ENCODE measurements around the gene GASK1B.

The GASK1B gene

GRCh38 chr4:158146736-158147135, 26.1 kb downstream of the GASK1B start:
- Histone ChIP-seq H3K27ac (ENCODE audit: low read length, poor library complexity, severe bottlenecking) (no peak overlapping the region), H3K4me1 (ENCODE audit: control insufficient read depth, insufficient read depth, low read depth, low read length) (no peaks in the 10 kb centered on the region), H2BK120ac (ENCODE audit: low read depth, low read length) (no peak overlapping the region), H3K18ac (ENCODE audit: low read depth in 1 of 2, low read length in 2 of 2) (no peak overlapping the region), H3K79me1 (replicated peaks; ENCODE audit: low read length, poor library complexity, severe bottlenecking) (peaks cover 5% of the 10 kb centered on the region), H3K14ac (ENCODE audit: low read length in 2 of 2) (no peak overlapping the region), H3K27me3 (ENCODE audit: control insufficient read depth in 1 of 2, insufficient read depth in 1 of 2, low read length in 2 of 2) (no peaks in the 10 kb centered on the region), H2BK12ac (ENCODE audit: low read length in 2 of 2) (no peak overlapping the region), H3K36me3 (ENCODE audit: control insufficient read depth in 1 of 2, insufficient read depth in 2 of 2, low read depth in 1 of 2, low read length in 2 of 2) (peaks cover 6 to 74% of the 10 kb centered on the region in 2 experiments), H3K4ac (ENCODE audit: low read depth in 1 of 2, low read length in 2 of 2) (no peak overlapping the region), H3K9ac (ENCODE audit: low read length) (no peak overlapping the region), H3K4me2 (ENCODE audit: low read length, poor library complexity, severe bottlenecking) (no peak overlapping the region), H2BK15ac (ENCODE audit: low read depth, poor library complexity, severe bottlenecking) (no peak overlapping the region), H3K4me3 (ENCODE audit: insufficient read depth in 1 of 2, low read depth in 1 of 2, low read length in 2 of 2) (no peak overlapping the region), H3K23ac (ENCODE audit: low read length in 2 of 2) (no peak overlapping the region), H3K9me3 (ENCODE audit: control insufficient read depth, low read length) (no peaks in the 10 kb centered on the region), H4K91ac (ENCODE audit: low read length) (no peak overlapping the region), H2AFZ (ENCODE audit: low read depth, low read length) (no peak overlapping the region), H2BK5ac (ENCODE audit: low read depth, low read length, poor library complexity, severe bottlenecking) (no peak overlapping the region), H4K8ac (ENCODE audit: low read length) (no peak overlapping the region), H2AK5ac (ENCODE audit: low read length, severe bottlenecking) (no peak overlapping the region)
- no peak for DNase-seq
- WGBS, result no CpG with 5 or more reads among the region's 1 CpG

DNA sequence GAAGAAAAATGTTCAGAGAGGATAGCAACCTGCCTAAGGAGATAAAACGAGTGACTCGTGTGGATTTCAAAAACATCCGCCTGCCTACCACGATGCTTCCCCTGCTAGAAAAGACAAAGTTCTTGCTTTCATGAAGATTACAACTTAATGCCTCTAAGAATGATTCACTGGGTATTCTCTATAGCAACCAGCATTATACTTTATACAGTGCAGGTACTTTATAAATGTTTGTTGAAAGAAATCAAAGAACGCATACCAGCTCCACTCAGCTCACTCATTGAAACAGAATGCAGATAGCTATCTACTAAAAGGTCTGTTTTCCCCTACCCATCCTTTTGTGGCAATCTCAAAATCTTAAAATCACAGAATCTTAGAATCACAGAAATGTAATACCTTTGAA, 33.7 kb downstream of the GASK1B start:
- Histone ChIP-seq H4K91ac (ENCODE audit: low read length) (no peak overlapping the region), H2AK5ac (ENCODE audit: low read length, severe bottlenecking) (no peak overlapping the region), H3K27me3 (ENCODE audit: control insufficient read depth in 1 of 2, insufficient read depth in 1 of 2, low read length in 2 of 2) (no peaks in the 10 kb centered on the region), H3K4me2 (ENCODE audit: low read length, poor library complexity, severe bottlenecking) (no peak overlapping the region), H3K14ac (ENCODE audit: low read length in 2 of 2) (no peak overlapping the region), H3K79me1 (replicated peaks; ENCODE audit: low read length, poor library complexity, severe bottlenecking) (peaks cover 1% of the 10 kb centered on the region), H3K9ac (ENCODE audit: low read length) (no peak overlapping the region), H3K4me1 (ENCODE audit: control insufficient read depth, insufficient read depth, low read depth, low read length) (no peaks in the 10 kb centered on the region), H3K18ac (ENCODE audit: low read depth in 1 of 2, low read length in 2 of 2) (no peak overlapping the region), H3K36me3 (ENCODE audit: control insufficient read depth in 1 of 2, insufficient read depth in 2 of 2, low read depth in 1 of 2, low read length in 2 of 2) (peaks cover 0 to 35% of the 10 kb centered on the region in 2 experiments), H2BK12ac (ENCODE audit: low read length in 2 of 2) (no peak overlapping the region), H3K9me3 (ENCODE audit: control insufficient read depth, low read length) (no peaks in the 10 kb centered on the region), H2BK5ac (ENCODE audit: low read depth, low read length, poor library complexity, severe bottlenecking) (no peak overlapping the region), H3K4me3 (ENCODE audit: insufficient read depth in 1 of 2, low read depth in 1 of 2, low read length in 2 of 2) (no peak overlapping the region), H2BK15ac (ENCODE audit: low read depth, poor library complexity, severe bottlenecking) (no peak overlapping the region), H3K27ac (ENCODE audit: low read length, poor library complexity, severe bottlenecking) (no peak overlapping the region), H3K4ac (ENCODE audit: low read depth in 1 of 2, low read length in 2 of 2) (no peak overlapping the region), H4K8ac (ENCODE audit: low read length) (no peak overlapping the region), H3K23ac (ENCODE audit: low read length in 2 of 2) (no peak overlapping the region), H2BK120ac (ENCODE audit: low read depth, low read length) (no peak overlapping the region), H2AFZ (ENCODE audit: low read depth, low read length) (no peak overlapping the region)
- DNase-seq, result no peak
- WGBS, result 95% methylated on average over 4 of the region's 5 CpGs

DNA sequence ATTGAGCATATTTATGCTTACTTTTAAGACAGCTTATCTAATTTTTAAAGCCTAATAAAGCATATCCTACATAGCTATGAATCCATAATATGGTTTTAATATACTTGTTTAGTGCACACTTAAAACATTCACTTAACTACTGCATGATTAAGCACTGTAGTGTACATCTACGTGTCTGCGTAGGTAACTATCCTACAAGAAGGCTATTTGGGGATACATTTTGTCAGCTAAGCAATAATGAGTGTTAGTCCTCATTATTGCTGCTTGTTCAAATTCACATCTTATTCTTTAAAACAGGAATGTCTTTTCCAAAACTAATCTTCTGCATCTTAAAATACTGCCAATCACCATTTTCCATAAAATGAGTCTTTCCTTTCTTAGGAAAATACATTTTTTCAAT, 38.6 kb downstream of the GASK1B start:
- H3K27me3 ChIP-seq (ENCODE audit: control insufficient read depth in 1 of 2, insufficient read depth in 1 of 2, low read length in 2 of 2), result no peaks in the 10 kb centered on the region
- H3K18ac ChIP-seq (ENCODE audit: low read depth in 1 of 2, low read length in 2 of 2), result no peak overlapping the region
- H3K4me2 ChIP-seq (ENCODE audit: low read length, poor library complexity, severe bottlenecking), result no peak overlapping the region
- H4K8ac ChIP-seq (ENCODE audit: low read length), result no peak overlapping the region
- H2BK12ac ChIP-seq (ENCODE audit: low read length in 2 of 2), result no peak overlapping the region
- no peak overlapping the region for H3K4ac ChIP-seq (ENCODE audit: low read depth in 1 of 2, low read length in 2 of 2)
- H3K23ac ChIP-seq (ENCODE audit: low read length in 2 of 2), result no peak overlapping the region
- H3K9ac ChIP-seq (ENCODE audit: low read length), result no peak overlapping the region
- no peak overlapping the region for H2BK5ac ChIP-seq (ENCODE audit: low read depth, low read length, poor library complexity, severe bottlenecking)
- H3K4me3 ChIP-seq (ENCODE audit: insufficient read depth in 1 of 2, low read depth in 1 of 2, low read length in 2 of 2), result no peak overlapping the region
- peaks cover 0 to 30% of the 10 kb centered on the region in 2 experiments for H3K36me3 ChIP-seq (ENCODE audit: control insufficient read depth in 1 of 2, insufficient read depth in 2 of 2, low read depth in 1 of 2, low read length in 2 of 2)
- H2BK120ac ChIP-seq (ENCODE audit: low read depth, low read length), result no peak overlapping the region
- WGBS, result no CpG with 5 or more reads among the region's 2 CpGs
- no peaks in the 10 kb centered on the region for H3K4me1 ChIP-seq (ENCODE audit: control insufficient read depth, insufficient read depth, low read depth, low read length)
- H3K79me1 ChIP-seq (replicated peaks; ENCODE audit: low read length, poor library complexity, severe bottlenecking), result peaks cover 1% of the 10 kb centered on the region
- H3K27ac ChIP-seq (ENCODE audit: low read length, poor library complexity, severe bottlenecking), result no peak overlapping the region
- H3K14ac ChIP-seq (ENCODE audit: low read length in 2 of 2), result no peak overlapping the region
- H2AK5ac ChIP-seq (ENCODE audit: low read length, severe bottlenecking), result no peak overlapping the region
- no peak overlapping the region for H2AFZ ChIP-seq (ENCODE audit: low read depth, low read length)
- no peaks in the 10 kb centered on the region for H3K9me3 ChIP-seq (ENCODE audit: control insufficient read depth, low read length)
- no peak for DNase-seq
- no peak overlapping the region for H2BK15ac ChIP-seq (ENCODE audit: low read depth, poor library complexity, severe bottlenecking)
- no peak overlapping the region for H4K91ac ChIP-seq (ENCODE audit: low read length)

GRCh38 chr4:158133551-158133950, 39.3 kb downstream of the GASK1B start:
- Histone ChIP-seq H3K4me2 (ENCODE audit: low read length, poor library complexity, severe bottlenecking) (no peak overlapping the region), H3K79me1 (replicated peaks; ENCODE audit: low read length, poor library complexity, severe bottlenecking) (peaks cover 1% of the 10 kb centered on the region), H3K4ac (ENCODE audit: low read depth in 1 of 2, low read length in 2 of 2) (no peak overlapping the region), H2BK15ac (ENCODE audit: low read depth, poor library complexity, severe bottlenecking) (no peak overlapping the region), H3K4me3 (ENCODE audit: insufficient read depth in 1 of 2, low read depth in 1 of 2, low read length in 2 of 2) (no peak overlapping the region), H3K4me1 (ENCODE audit: control insufficient read depth, insufficient read depth, low read depth, low read length) (no peaks in the 10 kb centered on the region), H2BK5ac (ENCODE audit: low read depth, low read length, poor library complexity, severe bottlenecking) (no peak overlapping the region), H4K91ac (ENCODE audit: low read length) (no peak overlapping the region), H2BK120ac (ENCODE audit: low read depth, low read length) (no peak overlapping the region), H3K14ac (ENCODE audit: low read length in 2 of 2) (no peak overlapping the region), H2AFZ (ENCODE audit: low read depth, low read length) (no peak overlapping the region), H3K36me3 (ENCODE audit: control insufficient read depth in 1 of 2, insufficient read depth in 2 of 2, low read depth in 1 of 2, low read length in 2 of 2) (peaks cover 0 to 37% of the 10 kb centered on the region in 2 experiments), H3K23ac (ENCODE audit: low read length in 2 of 2) (no peak overlapping the region), H2AK5ac (ENCODE audit: low read length, severe bottlenecking) (no peak overlapping the region), H3K18ac (ENCODE audit: low read depth in 1 of 2, low read length in 2 of 2) (no peak overlapping the region), H3K27ac (ENCODE audit: low read length, poor library complexity, severe bottlenecking) (no peak overlapping the region), H3K9ac (ENCODE audit: low read length) (no peak overlapping the region), H4K8ac (ENCODE audit: low read length) (no peak overlapping the region), H3K27me3 (ENCODE audit: control insufficient read depth in 1 of 2, insufficient read depth in 1 of 2, low read length in 2 of 2) (no peaks in the 10 kb centered on the region), H3K9me3 (ENCODE audit: control insufficient read depth, low read length) (no peaks in the 10 kb centered on the region), H2BK12ac (ENCODE audit: low read length in 2 of 2) (no peak overlapping the region)
- 67% methylated on average over 3 of the region's 4 CpGs for WGBS
- DNase-seq, result no peak

All from mesenchymal stem cell (in vitro differentiated cells and primary cell).